Neural cell (in vitro differentiated cells): Measurements from ENCODE around the gene IFRD2. TPM values are rescaled to one million over a fixed set of nuclear protein-coding genes. Genes with fewer than 3 reads are reported as not detected.

Experiments used
- H2AFZ ChIP-seq: fragments of 200-600, 300-800 bp; sonication (generic), shearing (Covaris generic); 2 replicates; pipeline ENCODE4 v1.6.0; 2014; ENCODE audit warnings: low read depth, mild to moderate bottlenecking, antibody characterized with exemption, low read length, moderate library complexity
- H3F3A ChIP-seq: fragments of 200-600 bp; shearing (Covaris generic); 2 replicates; pipeline ENCODE4 v1.6.1; 2016; ENCODE audit warnings: mild to moderate bottlenecking, moderate library complexity, mixed read lengths, antibody characterized with exemption, low read length; ENCODE audit not compliant: insufficient read depth, poor library complexity, severe bottlenecking
- H3K27ac ChIP-seq: fragments of 200-600, 300-800 bp; sonication (generic), shearing (Covaris generic); 2 replicates; pipeline ENCODE4 v1.5.1; 2014; ENCODE audit warnings: mild to moderate bottlenecking, low read length, moderate library complexity
- H3K27me3 ChIP-seq: fragments of 300-800, 200-600 bp; sonication (generic), shearing (Covaris generic); 2 replicates; pipeline ENCODE4 v1.6.0; 2014; ENCODE audit warnings: mild to moderate bottlenecking, low read depth, low read length, moderate library complexity; ENCODE audit not compliant: insufficient read depth
- H3K36me3 ChIP-seq: fragments of 300-800, 200-600 bp; sonication (generic), shearing (Covaris generic); 2 replicates; pipeline ENCODE4 v1.5.1; 2014; ENCODE audit warnings: mild to moderate bottlenecking, antibody characterized with exemption, low read length, moderate library complexity; ENCODE audit not compliant: insufficient read depth
- H3K4me2 ChIP-seq: fragments of 300-800, 200-600 bp; sonication (generic), shearing (Covaris generic); 2 replicates; pipeline ENCODE4 v1.6.0; 2014; ENCODE audit warnings: mild to moderate bottlenecking, low read length
- H3K4me3 ChIP-seq: fragments of 300-800, 200-600 bp; sonication (generic), shearing (Covaris generic); 2 replicates; pipeline ENCODE4 v1.5.1; 2014; ENCODE audit warnings: mild to moderate bottlenecking, low read length, moderate library complexity
- H3K79me2 ChIP-seq: fragments of 200-600 bp; shearing (Covaris generic); replicated peaks from 2 replicates; pipeline ENCODE4 v1.6.0; 2014; ENCODE audit warnings: mild to moderate bottlenecking, low read length, moderate library complexity; ENCODE audit not compliant: insufficient read depth
- H3K9ac ChIP-seq: fragments of 300-800, 200-600 bp; sonication (generic), shearing (Covaris generic); 2 replicates; pipeline ENCODE4 v1.6.1; 2016; ENCODE audit warnings: mild to moderate bottlenecking, low read length, mixed read lengths
- H3K9me2 ChIP-seq: fragments of 200-600 bp; shearing (Covaris generic); 2 replicates; pipeline ENCODE4 v1.6.1; 2016; ENCODE audit warnings: mild to moderate bottlenecking, low read length, mixed read lengths; ENCODE audit not compliant: insufficient read depth
- H3K9me3 ChIP-seq: fragments of 200-600, 300-800 bp; sonication (generic), shearing (Covaris generic); 2 replicates; pipeline ENCODE4 v1.6.1; 2016; ENCODE audit warnings: mild to moderate bottlenecking, mixed run types, low read length, moderate library complexity, mixed read lengths
- H4K20me1 ChIP-seq: fragments of 200-600 bp; shearing (Covaris generic); 2 replicates; pipeline ENCODE4 v1.6.1; 2016; ENCODE audit warnings: mild to moderate bottlenecking, mixed run types; ENCODE audit not compliant: insufficient read depth
- EP300 ChIP-seq: fragments of 450-650 bp; conservative IDR thresholded peaks from 2 replicates; pipeline ENCODE4 v1.6.1; 2014; ENCODE audit warnings: antibody characterized with exemption, mild to moderate bottlenecking, moderate library complexity; ENCODE audit not compliant: poor library complexity, severe bottlenecking
- EZH2 ChIP-seq: fragments of 200-600, 300-800 bp; shearing (Covaris generic), sonication (generic); IDR thresholded peaks from 2 replicates; pipeline ENCODE4 v1.6.1; 2014; ENCODE audit warnings: antibody characterized with exemption, low read length, borderline replicate concordance, mild to moderate bottlenecking; ENCODE audit not compliant: insufficient read depth, poor library complexity, severe bottlenecking
- MXI1 ChIP-seq: fragments of 450-650 bp; conservative IDR thresholded peaks from 2 replicates; pipeline ENCODE4 v1.6.1; 2014; ENCODE audit warnings: antibody characterized with exemption, mild to moderate bottlenecking; ENCODE audit not compliant: poor library complexity, severe bottlenecking
- POLR2AphosphoS5 ChIP-seq: IDR thresholded peaks from 2 replicates; pipeline ENCODE4 v1.6.1; 2012
- RAD21 ChIP-seq: fragments of 450-650 bp; conservative IDR thresholded peaks from 2 replicates; pipeline ENCODE4 v1.6.1; 2014; ENCODE audit warnings: antibody characterized with exemption, mild to moderate bottlenecking, moderate library complexity
- SMC3 ChIP-seq: fragments of 450-650 bp; conservative IDR thresholded peaks from 2 replicates; pipeline ENCODE4 v1.6.1; 2014; ENCODE audit warnings: antibody characterized with exemption, mild to moderate bottlenecking, moderate library complexity; ENCODE audit not compliant: poor library complexity
- TAF1 ChIP-seq: IDR thresholded peaks from 2 replicates; pipeline ENCODE4 v1.6.1; 2012; ENCODE audit warnings: low read depth
- polyA plus RNA-seq: library from polyadenylated mRNA; depleted of rRNA; stranded (reverse); fragments of >200 nt; gene quantifications from 2 replicates; pipeline ENCODE4 v1.2.3, GENCODE V29; 2014
- TF ChIP-seq, protein P1 (sequence below): fragments of 450-650 bp; IDR thresholded peaks from 2 replicates; pipeline ENCODE4 v1.5.1; 2014; ENCODE audit warnings: antibody characterized with exemption, mild to moderate bottlenecking, moderate library complexity; ENCODE audit not compliant: poor library complexity, severe bottlenecking
- TF ChIP-seq, protein P2 (sequence below): IDR thresholded peaks from 2 replicates; pipeline ENCODE4 v1.6.1; 2012; ENCODE audit warnings: borderline replicate concordance

IFRD2 gene
- polyA plus RNA-seq, 1 donor from 2014 or later, result 41.8 TPM

DNA sequence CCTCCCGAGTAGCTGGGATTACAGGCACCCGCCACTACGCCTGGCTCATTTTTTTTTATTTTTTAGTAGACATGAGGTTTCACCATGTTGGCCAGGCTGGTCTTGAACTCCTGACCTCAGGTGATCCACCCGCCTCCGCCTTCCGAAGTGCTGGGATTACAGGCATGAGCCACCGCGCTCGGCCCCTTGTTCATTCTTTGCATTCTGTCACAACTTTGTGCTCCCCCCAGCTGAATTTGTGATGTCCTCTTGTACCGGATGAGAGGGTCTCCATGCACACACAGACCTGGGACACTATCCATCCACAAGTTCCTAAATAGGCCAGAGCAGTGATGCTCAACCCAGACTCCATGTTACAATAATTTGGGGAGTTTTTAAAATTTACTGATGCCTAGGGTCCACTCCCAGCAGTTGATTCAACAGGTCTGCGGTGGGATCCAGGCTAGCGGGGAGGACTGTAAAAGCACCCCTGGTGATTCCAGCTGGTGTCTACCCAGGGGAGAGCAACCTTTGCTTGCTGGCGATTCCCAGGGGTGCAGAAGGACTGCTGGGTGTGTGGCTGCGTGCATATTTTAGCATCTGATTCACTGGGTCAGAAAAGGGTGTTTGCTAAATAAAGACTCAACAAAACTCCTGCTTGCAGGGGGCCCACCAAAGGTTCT is 47.4 kb upstream of the IFRD2 start:
- no peaks in the 10 kb centered on the region for H3F3A ChIP-seq
- H3K27me3 ChIP-seq, result peaks cover 33% of the 10 kb centered on the region
- H3K9me2 ChIP-seq, result no peaks in the 10 kb centered on the region
- no peak overlapping the region for H3K4me2 ChIP-seq
- no peaks in the 10 kb centered on the region for H4K20me1 ChIP-seq
- peaks cover 19% of the 10 kb centered on the region for H3K79me2 ChIP-seq
- TF ChIP-seq TAF1 (no peak), EZH2 (no peak), POLR2AphosphoS5 (no peak), MXI1 (no peak), EP300 (no peak), RAD21 (no peak), SMC3 (no peak)
- TF ChIP-seq, protein P1, sequence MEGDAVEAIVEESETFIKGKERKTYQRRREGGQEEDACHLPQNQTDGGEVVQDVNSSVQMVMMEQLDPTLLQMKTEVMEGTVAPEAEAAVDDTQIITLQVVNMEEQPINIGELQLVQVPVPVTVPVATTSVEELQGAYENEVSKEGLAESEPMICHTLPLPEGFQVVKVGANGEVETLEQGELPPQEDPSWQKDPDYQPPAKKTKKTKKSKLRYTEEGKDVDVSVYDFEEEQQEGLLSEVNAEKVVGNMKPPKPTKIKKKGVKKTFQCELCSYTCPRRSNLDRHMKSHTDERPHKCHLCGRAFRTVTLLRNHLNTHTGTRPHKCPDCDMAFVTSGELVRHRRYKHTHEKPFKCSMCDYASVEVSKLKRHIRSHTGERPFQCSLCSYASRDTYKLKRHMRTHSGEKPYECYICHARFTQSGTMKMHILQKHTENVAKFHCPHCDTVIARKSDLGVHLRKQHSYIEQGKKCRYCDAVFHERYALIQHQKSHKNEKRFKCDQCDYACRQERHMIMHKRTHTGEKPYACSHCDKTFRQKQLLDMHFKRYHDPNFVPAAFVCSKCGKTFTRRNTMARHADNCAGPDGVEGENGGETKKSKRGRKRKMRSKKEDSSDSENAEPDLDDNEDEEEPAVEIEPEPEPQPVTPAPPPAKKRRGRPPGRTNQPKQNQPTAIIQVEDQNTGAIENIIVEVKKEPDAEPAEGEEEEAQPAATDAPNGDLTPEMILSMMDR, result no peak
- TF ChIP-seq, protein P2, sequence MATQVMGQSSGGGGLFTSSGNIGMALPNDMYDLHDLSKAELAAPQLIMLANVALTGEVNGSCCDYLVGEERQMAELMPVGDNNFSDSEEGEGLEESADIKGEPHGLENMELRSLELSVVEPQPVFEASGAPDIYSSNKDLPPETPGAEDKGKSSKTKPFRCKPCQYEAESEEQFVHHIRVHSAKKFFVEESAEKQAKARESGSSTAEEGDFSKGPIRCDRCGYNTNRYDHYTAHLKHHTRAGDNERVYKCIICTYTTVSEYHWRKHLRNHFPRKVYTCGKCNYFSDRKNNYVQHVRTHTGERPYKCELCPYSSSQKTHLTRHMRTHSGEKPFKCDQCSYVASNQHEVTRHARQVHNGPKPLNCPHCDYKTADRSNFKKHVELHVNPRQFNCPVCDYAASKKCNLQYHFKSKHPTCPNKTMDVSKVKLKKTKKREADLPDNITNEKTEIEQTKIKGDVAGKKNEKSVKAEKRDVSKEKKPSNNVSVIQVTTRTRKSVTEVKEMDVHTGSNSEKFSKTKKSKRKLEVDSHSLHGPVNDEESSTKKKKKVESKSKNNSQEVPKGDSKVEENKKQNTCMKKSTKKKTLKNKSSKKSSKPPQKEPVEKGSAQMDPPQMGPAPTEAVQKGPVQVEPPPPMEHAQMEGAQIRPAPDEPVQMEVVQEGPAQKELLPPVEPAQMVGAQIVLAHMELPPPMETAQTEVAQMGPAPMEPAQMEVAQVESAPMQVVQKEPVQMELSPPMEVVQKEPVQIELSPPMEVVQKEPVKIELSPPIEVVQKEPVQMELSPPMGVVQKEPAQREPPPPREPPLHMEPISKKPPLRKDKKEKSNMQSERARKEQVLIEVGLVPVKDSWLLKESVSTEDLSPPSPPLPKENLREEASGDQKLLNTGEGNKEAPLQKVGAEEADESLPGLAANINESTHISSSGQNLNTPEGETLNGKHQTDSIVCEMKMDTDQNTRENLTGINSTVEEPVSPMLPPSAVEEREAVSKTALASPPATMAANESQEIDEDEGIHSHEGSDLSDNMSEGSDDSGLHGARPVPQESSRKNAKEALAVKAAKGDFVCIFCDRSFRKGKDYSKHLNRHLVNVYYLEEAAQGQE, result no peak
- no peak overlapping the region for H3K4me3 ChIP-seq
- no peak overlapping the region for H2AFZ ChIP-seq
- H3K36me3 ChIP-seq, result no peaks in the 10 kb centered on the region
- H3K9me3 ChIP-seq, result no peaks in the 10 kb centered on the region
- H3K27ac ChIP-seq, result no peak overlapping the region
- no peak overlapping the region for H3K9ac ChIP-seq

DNA sequence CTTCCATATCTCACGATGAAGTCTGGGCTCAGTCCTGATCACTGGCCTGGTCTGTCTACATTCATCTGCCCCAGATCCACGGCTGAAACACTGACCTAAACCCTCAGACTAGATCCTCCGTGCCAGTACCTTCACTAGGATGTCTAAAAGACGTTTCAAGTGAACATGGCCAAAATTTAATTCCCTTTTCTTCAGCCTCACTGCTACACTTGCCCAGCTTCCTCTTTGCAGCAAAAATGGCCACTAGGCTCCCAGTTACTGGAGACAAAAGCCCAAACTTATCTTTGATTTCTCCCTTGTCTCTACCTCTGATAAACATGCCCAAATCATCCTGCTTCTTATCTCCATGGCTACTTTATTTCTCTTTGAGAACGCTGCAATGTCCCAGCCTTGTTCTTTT is 46.7 kb upstream of the IFRD2 start:
- no peaks in the 10 kb centered on the region for H4K20me1 ChIP-seq
- TF ChIP-seq RAD21 (no peak), SMC3 (no peak), EZH2 (no peak), MXI1 (no peak), EP300 (no peak)
- TF ChIP-seq, protein P1, result no peak
- TF ChIP-seq, protein P2, result no peak
- H3K27ac ChIP-seq, result no peak overlapping the region
- H3K4me3 ChIP-seq, result no peak overlapping the region
- H3K4me2 ChIP-seq, result no peak overlapping the region
- H3K36me3 ChIP-seq, result no peaks in the 10 kb centered on the region
- H3F3A ChIP-seq, result no peaks in the 10 kb centered on the region
- H3K9me3 ChIP-seq, result no peaks in the 10 kb centered on the region
- no peak overlapping the region for H2AFZ ChIP-seq
- peaks cover 24% of the 10 kb centered on the region for H3K79me2 ChIP-seq
- peaks cover 32% of the 10 kb centered on the region for H3K27me3 ChIP-seq
- H3K9me2 ChIP-seq, result no peaks in the 10 kb centered on the region
- H3K9ac ChIP-seq, result no peak overlapping the region
